NCI-H2196 treated with DMSO at 0.1 percent for 48 hours (cell line): ENCODE results near the gene CAMTA1.
"Not testable (repeated sequence)": the region's sequence is repeated elsewhere in the genome, so short reads cannot be mapped to it uniquely, and the experiment has no call there.

Experiments used
- DNase-seq: peaks from one replicate; lab custom pipeline; 2025; ENCODE audit not compliant: unreplicated experiment; lab: John Stamatoyannopoulos, UW

The CAMTA1 gene

GRCh38 chr1:7760245-7760644 is 975.0 kb downstream of the CAMTA1 start:
- DNase-seq = no peak

- no peak for DNase-seq
These were observed 975.8 kb downstream of the CAMTA1 start for GRCh38 chr1:7761103-7761502.

- DNase-seq = no peak
These were observed 981.9 kb downstream of the CAMTA1 start for GRCh38 chr1:7767176-7767575.

DNA sequence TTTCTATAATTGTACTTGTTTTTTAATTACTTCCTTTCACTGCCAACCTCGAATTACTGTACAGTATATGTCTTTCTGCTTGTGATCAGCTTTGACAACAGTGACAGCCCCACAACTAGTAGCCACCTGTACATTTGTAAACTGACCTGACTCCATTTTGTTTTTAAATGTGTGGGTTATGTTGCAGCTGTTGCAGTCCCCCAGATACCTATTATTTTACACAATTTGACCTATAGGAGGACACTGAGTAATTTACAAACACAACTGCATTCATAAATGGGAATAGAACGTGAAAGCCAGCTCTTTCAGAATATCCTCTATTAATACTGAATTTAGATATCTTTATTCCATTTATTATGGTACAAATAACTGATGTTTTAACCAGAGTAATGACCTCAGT is 983.3 kb downstream of the CAMTA1 start:
- no peak for DNase-seq

DNA sequence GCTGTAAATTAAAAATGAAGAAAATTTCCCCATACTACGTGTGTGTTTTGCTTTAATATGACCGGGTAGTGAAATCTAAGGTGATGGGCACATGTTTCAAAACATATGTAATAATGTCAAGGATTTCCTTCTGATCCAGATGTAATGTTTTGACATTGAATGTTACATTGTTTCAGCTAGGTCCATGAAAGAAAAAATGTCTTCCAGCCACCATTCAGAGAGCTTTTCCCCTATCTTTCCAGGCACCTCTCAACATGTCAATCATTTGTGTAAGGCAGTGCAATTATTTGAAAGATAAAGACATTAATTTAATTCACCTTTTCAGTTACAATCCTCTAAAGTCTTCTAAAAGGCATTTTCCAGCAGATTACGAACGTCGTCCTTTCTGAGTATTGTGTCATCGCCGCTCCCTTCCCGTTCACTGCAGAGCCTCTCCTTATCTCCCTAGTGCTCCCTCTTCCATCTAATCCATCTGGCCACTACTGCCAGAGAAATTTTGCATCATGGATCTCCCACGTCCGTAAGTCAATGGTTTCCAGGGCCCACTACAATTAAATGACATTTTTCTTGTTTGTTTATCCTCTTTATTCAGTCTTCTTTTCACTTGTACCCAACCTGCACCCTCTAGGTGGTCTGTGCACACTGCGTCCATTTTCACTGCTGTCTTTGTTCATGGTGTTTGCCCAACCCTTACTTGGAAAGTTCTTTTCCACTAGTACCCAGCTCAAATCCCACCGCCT is 984.6 kb downstream of the CAMTA1 start:
- no peak for DNase-seq

DNA sequence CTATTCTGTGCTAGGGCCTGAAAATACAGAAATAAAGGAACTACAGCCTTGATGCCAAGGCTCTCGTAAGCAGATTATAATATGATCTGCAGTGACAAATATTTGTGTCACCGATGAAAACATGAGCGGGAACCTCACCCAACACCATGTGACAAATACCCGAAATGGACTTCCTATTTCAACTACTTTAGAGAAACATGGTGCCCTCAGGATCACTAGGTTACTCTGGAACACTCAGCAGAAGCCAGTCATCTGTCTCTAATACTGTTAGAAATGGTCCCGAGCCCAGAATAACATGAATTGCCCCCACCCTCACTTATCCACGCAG is 985.4 kb downstream of the CAMTA1 start:
- DNase-seq = no peak

- DNase-seq = peak; percentile 70
These were observed 986.0 kb downstream of the CAMTA1 start, which contains the start of gene VAMP3 for GRCh38 chr1:7770997-7771822. TSS of gene VAMP3 (plus strand) at chr1:7771296. CDS start at chr1:7771384, 88 bp downstream.

- no peak for DNase-seq
These were observed 986.6 kb downstream of the CAMTA1 start for GRCh38 chr1:7771823-7772299.

- no peak for DNase-seq
These were observed 992.3 kb downstream of the CAMTA1 start for GRCh38 chr1:7777591-7777990.

GRCh38 chr1:7778133-7778628 is 992.9 kb downstream of the CAMTA1 start:
- no peak for DNase-seq

- no peak for DNase-seq
These were observed 995.7 kb downstream of the CAMTA1 start for GRCh38 chr1:7780976-7781375.

DNA sequence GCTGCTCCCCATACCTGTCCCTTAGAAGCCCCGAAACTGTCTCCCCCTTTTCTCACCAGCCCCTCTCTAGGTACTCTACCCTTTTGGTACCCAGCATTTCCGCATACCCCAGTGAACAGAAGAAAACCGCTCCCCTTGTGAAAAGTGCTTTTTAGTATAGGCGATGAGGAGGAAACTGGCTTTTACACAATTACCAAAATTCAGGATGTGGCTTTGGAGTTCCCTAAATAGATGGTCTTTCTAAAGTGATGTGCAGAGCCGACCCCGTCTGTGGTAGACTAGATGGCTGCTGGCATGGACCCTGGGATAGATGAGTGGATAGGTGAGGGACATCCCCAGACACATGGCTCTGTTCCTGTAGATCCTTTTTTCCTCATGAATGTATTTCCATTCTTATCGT is 996.2 kb downstream of the CAMTA1 start:
- DNase-seq = no peak

DNA sequence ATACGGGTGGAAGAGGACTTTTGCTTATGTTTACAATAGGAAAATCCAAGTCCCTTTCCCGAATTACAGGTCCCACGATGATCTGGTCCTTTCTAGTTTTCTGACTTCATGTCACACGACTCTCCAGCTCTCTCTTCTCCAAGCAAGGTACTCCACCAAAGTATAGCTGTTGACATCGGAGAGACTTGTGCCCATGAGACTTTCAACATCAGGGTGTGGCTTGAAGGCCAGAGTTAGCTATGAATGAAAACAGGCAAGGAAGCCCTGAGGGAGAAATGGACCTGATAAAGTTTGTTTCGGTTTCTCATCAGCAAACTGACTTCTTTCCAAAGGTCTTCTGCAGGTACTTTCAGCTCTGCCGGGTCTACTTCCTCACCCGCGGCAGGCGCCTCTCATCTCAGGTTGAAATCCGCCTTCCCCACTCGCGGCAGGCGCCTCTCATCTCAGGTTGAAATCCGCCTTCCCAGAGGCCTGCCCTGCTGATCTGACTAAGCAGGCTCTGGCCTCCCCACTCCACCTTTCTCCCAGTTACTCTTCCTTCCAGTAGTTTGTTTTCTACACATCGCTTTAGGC is 996.8 kb downstream of the CAMTA1 start:
- no peak for DNase-seq

- peak; percentile 84 for DNase-seq
These were observed 998.0 kb downstream of the CAMTA1 start for GRCh38 chr1:7783178-7783711.

DNA sequence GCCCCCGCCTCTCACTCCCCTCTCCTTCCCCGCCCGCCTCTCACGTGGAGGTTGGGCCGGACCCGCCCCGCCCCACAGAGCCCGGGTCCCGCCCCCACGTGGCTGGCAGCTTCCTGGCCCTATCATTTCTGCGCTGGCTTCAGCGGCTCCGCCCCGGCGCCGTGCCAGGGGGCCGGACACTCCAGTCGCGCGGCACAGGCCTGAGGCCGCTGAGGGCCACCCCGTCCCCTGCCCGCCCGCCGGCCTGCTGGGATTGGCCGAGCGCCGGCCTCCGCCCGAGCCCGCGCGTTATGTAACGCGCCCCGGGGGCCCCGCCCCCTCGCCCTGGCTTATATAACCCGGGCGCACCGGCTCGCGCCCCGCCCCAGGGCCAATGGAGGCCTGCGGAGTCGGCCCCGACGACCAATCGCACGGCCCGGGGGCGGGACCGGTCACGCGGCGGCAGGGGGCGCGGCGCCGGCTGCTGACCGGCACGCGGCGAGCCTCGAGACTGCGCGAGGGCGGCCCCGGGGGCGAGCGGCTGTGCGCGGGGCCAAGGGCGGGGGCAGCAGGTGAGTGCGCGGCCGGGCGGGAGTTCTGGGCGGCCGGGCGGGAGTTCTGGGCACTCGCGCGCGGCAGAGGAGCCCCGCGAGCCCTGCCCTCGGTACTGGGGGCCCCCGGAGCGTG is 998.7 kb downstream of the CAMTA1 start, which contains the start of gene PER3:
Gene PER3 (plus strand): TSS at position 466 of the 666 bp plus-strand sequence. CDS start 587 bp downstream, outside the sequence.
- peak; percentile 97 for DNase-seq

GRCh38 chr1:7784492-7785071 is 999.3 kb downstream of the CAMTA1 start:
- DNase-seq = no peak

DNA sequence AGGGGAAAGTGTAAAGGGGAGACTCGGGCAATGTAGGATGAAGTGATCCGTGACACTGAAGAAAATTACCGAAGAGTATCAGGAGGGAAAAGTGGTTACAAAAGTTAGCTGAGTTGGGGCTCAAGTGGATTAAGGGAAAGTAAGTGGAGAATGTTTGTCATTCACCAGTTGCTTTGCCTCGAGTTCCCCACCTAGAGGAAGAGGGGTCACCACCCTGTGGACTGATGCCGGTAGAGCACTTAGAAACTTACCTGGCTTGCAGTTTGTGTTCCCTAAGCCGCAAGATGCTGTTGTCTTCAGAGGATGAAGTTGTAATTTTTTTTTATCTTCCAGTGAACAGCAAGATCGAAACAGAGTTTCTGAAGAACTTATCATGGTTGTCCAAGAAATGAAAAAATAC is 999.9 kb downstream of the CAMTA1 start:
- DNase-seq = no peak

GRCh38 chr1:7786795-7787194 is 1001.5 kb downstream of the CAMTA1 start:
- DNase-seq = no peak

DNA sequence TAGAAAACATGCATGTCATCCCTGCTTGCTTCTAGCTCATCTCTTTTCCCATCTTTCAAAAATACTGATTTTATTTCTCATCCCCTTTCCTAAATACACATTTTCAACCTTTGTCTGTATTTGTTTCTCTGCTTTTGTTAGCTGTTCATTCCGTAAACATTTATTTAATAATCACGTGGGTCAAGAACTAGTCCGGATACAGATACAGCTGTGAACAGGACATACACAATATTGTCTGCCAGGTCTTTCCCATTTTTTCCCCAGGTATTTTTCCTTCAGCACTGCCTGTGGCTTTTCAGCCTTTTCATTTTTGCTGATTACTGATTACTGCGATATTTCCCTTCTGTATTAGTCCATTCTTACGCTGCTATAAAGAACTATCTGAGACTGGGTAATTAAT is 1004.6 kb downstream of the CAMTA1 start:
- DNase-seq = no peak

DNA sequence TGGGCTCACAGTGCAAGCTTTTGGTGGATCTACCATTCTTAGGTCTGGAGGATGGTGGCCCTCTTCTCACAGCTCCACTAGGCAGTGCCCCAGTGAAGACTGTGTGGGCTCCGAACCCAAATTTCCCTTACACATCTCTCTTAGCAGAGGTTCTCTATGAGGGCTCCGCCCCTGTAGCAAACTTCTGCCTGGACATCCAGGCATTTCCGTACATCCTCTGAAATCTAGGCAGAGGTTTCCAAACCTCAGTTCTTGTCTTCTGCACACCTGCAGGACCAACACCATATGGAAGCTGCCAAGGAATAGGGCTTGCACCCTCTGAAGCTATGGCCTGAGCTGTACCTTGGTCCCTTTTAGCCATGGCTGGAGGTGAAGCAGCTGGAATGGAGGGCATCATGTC is 1005.8 kb downstream of the CAMTA1 start:
- DNase-seq = not testable (repeated sequence)
